Measurements from ENCODE around the gene FIGN. TPM values are rescaled to one million over a fixed set of nuclear protein-coding genes. Genes with fewer than 3 reads are reported as not detected.

The FIGN gene
- total RNA-seq, 1 donor from 2014 or later: 5.8 TPM

DNA sequence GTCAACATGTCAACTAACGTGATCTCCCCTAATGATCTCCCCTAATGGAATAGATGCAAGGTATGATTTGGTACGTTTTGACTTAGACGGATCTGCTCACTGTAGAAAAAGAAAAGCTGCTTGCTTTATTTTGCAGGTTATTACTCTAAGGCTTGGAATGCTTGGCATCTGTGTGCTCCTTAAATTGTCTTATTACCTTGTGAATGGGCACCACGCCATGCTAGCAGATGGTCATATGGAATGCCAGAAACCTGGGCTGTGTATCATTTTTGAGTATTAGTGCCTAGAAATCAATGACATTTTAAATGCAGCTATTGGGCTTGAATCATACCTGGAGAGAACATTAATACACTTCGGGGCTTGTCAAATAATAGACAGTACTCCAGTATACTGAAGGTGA, 16.5 kb upstream of the FIGN start:
- H3K27me3 ChIP-seq (ENCODE audit: low read depth): no peaks in the 10 kb centered on the region
- TF ChIP-seq, protein P1, sequence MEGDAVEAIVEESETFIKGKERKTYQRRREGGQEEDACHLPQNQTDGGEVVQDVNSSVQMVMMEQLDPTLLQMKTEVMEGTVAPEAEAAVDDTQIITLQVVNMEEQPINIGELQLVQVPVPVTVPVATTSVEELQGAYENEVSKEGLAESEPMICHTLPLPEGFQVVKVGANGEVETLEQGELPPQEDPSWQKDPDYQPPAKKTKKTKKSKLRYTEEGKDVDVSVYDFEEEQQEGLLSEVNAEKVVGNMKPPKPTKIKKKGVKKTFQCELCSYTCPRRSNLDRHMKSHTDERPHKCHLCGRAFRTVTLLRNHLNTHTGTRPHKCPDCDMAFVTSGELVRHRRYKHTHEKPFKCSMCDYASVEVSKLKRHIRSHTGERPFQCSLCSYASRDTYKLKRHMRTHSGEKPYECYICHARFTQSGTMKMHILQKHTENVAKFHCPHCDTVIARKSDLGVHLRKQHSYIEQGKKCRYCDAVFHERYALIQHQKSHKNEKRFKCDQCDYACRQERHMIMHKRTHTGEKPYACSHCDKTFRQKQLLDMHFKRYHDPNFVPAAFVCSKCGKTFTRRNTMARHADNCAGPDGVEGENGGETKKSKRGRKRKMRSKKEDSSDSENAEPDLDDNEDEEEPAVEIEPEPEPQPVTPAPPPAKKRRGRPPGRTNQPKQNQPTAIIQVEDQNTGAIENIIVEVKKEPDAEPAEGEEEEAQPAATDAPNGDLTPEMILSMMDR (IDR thresholded peaks at IDR 0.05): no peak
- DNase-seq (no peak), ATAC-seq (no peak)
- H3K4me3 ChIP-seq: no peak overlapping the region
- no peak overlapping the region for H3K27ac ChIP-seq
- H3K4me1 ChIP-seq: no peaks in the 10 kb centered on the region
- no peaks in the 10 kb centered on the region for H3K36me3 ChIP-seq
- no peaks in the 10 kb centered on the region for H3K9me3 ChIP-seq
- intact Hi-C loops (cut with DNase I): no loop called here

DNA sequence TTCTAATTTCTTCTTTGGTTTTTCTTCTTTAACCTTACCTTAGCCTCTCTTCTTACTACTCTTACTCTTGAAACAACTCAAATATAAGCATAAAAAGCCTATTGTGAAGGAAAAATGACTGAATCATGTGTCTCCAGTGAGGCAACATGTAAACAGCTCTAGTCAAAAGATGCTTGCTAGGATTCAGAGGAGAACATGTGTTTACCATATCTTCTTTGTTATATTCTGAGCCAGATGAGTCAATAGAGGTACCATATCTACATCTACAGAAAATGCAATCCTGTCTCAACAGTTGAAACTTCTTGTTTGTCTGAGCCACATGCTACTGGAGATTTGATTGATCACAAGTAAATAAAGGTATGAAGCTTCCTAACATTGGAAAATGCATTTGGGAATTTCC, 15.9 kb upstream of the FIGN start:
- ATAC-seq: no peak
- H3K36me3 ChIP-seq: no peaks in the 10 kb centered on the region
- no peaks in the 10 kb centered on the region for H3K27me3 ChIP-seq (ENCODE audit: low read depth)
- H3K4me3 ChIP-seq: no peak overlapping the region
- H3K4me1 ChIP-seq: no peaks in the 10 kb centered on the region
- H3K27ac ChIP-seq: no peak overlapping the region
- intact Hi-C loops (cut with DNase I): no loop called here
- H3K9me3 ChIP-seq: no peaks in the 10 kb centered on the region
- TF ChIP-seq, protein P1 (IDR thresholded peaks at IDR 0.05): no peak
- no peak for DNase-seq

DNA sequence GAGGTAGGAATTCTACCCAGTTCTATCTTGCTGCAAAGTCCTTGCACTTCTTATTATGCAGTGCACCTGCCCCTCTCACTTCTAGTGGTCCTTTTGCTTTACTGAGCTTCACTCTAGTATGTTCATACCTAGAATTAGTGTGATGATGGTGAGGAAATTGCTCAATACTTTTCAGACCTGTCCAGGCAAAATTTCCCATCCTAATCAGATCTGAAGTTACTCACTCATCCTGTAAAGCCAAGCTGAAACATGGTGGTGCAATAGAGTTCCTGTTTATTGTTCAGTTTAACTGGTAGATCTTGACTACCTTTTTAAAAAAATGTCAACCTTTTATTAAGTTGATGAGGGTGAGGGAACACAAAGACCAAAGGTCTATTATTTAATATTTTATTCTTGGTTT, 12.6 kb upstream of the FIGN start:
- no peak overlapping the region for H3K27ac ChIP-seq
- no peaks in the 10 kb centered on the region for H3K27me3 ChIP-seq (ENCODE audit: low read depth)
- no peaks in the 10 kb centered on the region for H3K36me3 ChIP-seq
- H3K4me3 ChIP-seq: no peak overlapping the region
- no peaks in the 10 kb centered on the region for H3K4me1 ChIP-seq
- intact Hi-C loops (cut with DNase I): no loop called here
- ATAC-seq (no peak), DNase-seq (no peak)
- no peaks in the 10 kb centered on the region for H3K9me3 ChIP-seq
- TF ChIP-seq, protein P1 (IDR thresholded peaks at IDR 0.05): no peak

DNA sequence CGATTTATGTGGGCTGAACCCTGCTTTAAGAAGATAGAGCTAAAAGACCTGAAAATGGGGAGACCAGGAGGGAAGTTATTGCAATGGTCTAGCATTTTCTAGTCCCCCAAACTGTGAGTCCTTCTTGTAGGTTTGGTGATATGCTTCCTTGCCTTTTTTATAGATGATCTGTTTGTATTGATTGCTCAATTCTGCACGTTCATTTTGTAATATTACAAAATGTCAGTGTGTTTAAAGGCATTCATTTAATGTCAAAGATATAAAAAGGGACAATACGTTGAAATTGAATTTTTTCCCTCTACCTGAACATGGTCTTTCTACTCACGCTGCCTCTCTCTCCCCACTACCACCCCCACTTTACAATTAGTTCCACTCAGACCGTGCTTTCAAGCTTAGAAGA, 5.6 kb upstream of the FIGN start:
- Histone ChIP-seq H3K36me3 (no peaks in the 10 kb centered on the region), H3K4me3 (no peak overlapping the region), H3K27ac (no peak overlapping the region), H3K4me1 (no peaks in the 10 kb centered on the region), H3K9me3 (no peaks in the 10 kb centered on the region), H3K27me3 (ENCODE audit: low read depth) (peaks cover 9% of the 10 kb centered on the region)
- DNase-seq (no peak), ATAC-seq (no peak)
- intact Hi-C loops (cut with DNase I): no loop called here
- TF ChIP-seq, protein P1 (IDR thresholded peaks at IDR 0.05): no peak

DNA sequence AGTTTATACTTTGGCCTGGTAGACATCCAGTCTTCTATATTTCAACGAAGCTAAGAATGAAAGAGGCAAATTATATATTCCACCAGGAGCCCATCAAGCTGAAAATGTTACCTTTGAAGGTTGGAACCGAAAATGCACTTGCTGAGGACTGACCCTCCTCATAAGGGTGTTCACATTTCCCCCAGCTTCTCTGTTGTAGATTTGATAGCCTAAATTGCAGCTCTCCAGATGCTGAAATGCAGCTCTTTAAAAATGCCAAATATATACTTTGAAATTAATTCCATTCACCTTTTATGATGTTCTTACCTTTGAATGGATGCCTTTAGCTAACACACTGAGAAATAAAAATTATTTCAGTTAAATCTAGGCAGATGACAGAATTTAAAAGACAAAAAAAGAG, 1.8 kb upstream of the FIGN start:
- DNase-seq (no peak), ATAC-seq (no peak)
- TF ChIP-seq, protein P1 (IDR thresholded peaks at IDR 0.05): no peak
- intact Hi-C loops (cut with DNase I): no loop called here
- Histone ChIP-seq H3K36me3 (no peaks in the 10 kb centered on the region), H3K9me3 (no peaks in the 10 kb centered on the region), H3K4me1 (peaks cover 4% of the 10 kb centered on the region), H3K4me3 (no peak overlapping the region), H3K27me3 (ENCODE audit: low read depth) (peaks cover 15% of the 10 kb centered on the region), H3K27ac (no peak overlapping the region)

DNA sequence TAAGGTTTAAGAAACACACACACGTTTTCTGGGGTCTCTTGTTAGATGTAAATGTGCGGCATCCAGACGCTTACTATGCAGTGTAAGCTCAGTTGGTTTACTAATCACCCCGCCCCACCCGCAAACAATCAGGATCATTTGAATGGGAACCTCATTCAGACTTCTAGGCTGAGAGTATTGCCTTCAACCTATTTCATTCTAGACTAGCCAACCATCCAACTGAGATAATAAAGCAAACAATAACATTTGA, 1.3 kb upstream of the FIGN start:
- ATAC-seq (no peak), DNase-seq (no peak)
- intact Hi-C loops (cut with DNase I): no loop called here
- TF ChIP-seq, protein P1 (IDR thresholded peaks at IDR 0.05): no peak
- Histone ChIP-seq H3K27me3 (ENCODE audit: low read depth) (peaks cover 15% of the 10 kb centered on the region), H3K4me3 (peak overlapping the region; percentile 57), H3K4me1 (peaks cover 4% of the 10 kb centered on the region), H3K9me3 (no peaks in the 10 kb centered on the region), H3K27ac (no peak overlapping the region), H3K36me3 (no peaks in the 10 kb centered on the region)
